Stimulated activated CD8-positive, alpha-beta memory T cell treated with anti-CD3 and anti-CD28 coated beads, Interleukin-4, amount 100 ng/mL, for 48 hours (primary cell): ENCODE measurements around the gene UNC93A.
"Not testable (repeated sequence)": the region's sequence is repeated elsewhere in the genome, so short reads cannot be mapped to it uniquely, and the experiment has no call there.

ENCODE experiments used
- DNase-seq: peaks from one replicate; pipeline ENCODE4 v3.0.0-alpha.2; 2020

Gene UNC93A

DNA sequence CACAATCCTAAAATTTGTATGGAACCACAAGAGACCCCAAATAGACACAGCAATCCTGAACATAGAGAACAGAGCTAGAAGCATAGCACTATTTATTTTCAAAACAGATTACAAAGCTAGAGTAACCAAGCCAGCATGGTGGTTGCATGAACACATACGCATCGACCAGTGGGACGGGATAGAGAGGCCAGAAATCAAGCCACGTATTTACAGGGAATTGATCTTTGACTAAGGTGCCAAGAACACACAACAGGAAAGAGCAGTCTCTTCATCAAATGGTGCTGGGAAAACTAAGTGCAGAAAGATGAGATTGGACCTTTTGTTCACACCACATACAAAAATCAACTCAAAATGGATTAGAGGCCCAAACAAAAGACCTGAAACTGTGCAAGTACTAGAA is 54.8 kb downstream of the UNC93A start:
- DNase-seq, result no peak

- DNase-seq, result no peak
Observed at GRCh38 chr6:167347226-167347625, 56.1 kb downstream of the UNC93A start.

GRCh38 chr6:167349631-167350274 is 58.6 kb downstream of the UNC93A start:
- DNase-seq, result no peak

DNA sequence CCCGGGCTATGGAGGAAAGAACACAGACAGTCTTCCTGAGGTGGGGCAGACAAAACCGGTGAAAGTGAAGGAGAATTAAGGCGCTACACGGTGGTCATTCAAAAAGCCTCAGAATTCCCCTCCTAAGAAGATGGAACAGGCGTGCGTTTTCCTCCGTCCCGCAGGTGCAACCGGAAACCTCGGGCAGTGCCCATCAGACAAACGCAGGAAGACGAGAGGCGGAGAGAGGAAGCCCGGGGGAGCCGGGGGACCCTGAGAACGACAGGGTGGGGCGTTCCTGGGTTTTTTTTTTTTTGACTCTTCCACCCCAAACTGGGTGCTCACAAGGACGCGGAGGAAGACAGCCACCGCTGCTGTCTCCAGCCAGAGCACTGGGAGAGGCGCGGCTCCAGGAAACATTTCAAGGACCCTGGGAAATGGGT is 59.2 kb downstream of the UNC93A start:
- no peak for DNase-seq

DNA sequence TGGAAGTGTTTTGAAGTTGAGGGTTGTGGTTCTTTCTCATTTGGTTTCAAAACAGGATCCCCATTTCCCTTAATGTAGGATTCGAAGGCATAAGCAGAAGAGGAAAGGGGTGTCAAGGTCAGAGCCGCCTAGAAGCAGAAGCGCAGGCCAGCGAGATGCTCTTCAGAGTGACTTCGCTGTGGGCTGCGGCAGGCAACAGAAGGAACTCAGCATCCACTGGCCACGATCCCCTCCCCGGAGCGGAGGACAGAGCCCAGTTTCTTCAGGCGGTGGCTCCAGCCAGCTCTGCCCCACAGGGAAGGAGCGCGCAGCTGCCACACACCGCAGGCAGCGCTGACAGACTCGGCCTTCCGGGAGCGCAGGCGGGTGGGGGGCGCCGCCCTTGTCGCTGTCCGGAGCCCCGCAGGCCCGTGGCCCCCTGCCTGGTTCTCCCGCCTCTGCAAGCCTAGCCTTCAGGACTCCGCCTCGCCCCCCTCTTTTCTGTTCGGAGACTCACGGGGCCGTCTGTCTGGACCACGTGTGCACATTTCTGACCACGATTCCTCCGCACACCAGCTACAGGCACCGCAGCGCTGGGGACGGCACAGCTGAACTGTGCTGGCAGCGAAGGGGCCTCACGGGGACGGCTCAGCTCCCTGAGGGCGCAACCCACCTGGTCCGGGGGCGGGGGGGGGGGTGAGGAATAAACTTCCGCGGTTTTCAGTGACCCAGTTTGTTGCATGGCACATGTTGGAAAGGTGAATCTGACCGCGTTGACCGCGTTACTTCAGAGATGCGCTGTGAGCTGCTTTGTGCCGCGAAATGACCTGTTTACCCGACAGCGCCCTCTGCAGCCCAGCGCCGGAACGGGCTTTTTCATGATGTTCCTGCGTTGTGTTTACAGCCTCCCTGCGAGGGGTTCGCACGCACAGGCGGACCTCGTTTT is 59.9 kb downstream of the UNC93A start:
- peak; percentile 95 for DNase-seq

DNA sequence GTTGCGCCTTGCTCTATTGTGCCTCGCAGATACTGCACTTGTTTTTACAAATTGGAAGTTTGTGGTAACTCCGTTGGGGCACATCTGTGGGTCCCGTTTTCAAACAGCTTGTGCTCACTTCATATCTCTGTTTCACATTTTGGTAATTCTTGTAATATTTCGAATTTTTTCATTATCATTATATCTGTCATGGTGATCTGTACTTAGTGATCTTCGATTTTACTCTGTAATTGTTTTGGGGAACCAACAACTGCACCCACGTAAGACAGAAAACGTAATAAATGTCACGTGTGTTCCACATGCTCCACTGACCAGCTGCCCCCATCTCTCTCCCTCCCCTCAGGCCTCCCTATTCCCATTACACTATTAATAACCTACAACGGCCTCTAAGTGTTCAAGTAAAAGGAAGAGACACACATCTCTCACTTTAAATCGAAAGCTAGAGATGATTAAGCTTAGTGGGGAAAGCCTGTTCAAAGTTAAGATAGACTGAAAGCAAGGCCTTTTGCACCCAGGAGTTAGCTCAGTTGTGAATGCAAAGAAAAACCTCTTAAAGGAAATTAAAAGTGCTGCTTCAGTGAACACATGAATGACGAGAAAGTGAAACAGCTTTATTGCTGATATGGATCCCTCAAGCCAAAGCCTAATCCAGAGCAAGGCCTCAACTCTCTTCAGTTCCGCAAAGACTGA is 60.7 kb downstream of the UNC93A start:
- no peak for DNase-seq

GRCh38 chr6:167356874-167357273 is 65.8 kb downstream of the UNC93A start:
- DNase-seq, result no peak

DNA sequence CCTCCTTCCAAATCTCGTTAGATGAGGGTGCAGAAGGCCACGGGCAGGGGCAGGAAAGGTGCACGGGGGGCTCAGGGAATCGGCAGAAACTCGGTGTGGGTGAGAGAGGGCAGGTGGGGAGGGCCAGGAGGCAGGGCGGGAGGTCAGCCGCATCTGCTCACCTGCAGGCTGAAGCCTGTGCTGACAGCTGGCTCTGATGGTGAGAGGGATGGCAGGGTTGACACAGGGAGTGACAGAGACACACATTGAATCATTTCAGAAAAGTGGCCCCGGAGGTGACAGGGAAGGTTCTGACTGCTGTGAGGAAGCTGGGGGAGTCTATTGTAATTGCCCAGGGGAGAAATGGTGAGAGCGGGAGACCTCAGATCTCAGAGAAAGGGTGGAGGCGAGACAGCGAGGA is 67.3 kb downstream of the UNC93A start:
- not testable (repeated sequence) for DNase-seq

GRCh38 chr6:167361170-167361569 is 70.1 kb downstream of the UNC93A start:
- not testable (repeated sequence) for DNase-seq
